Kidney epithelial cell (primary cell): ENCODE measurements around the gene ELK3. TPM values are rescaled to one million over a fixed set of nuclear protein-coding genes. Genes with fewer than 3 reads are reported as not detected.

ENCODE experiments used
- DNase-seq: peaks from one replicate; pipeline ENCODE4 v3.0.0-alpha.2; 2010; ENCODE audit warnings: low read depth
- H3K27me3 ChIP-seq: 2 replicates; pipeline ENCODE4 v1.6.0; 2011; ENCODE audit warnings: low read length; ENCODE audit not compliant: control insufficient read depth, insufficient read depth
- H3K36me3 ChIP-seq: 2 replicates; pipeline ENCODE4 v1.5.1; 2011; ENCODE audit warnings: low read length; ENCODE audit not compliant: control insufficient read depth, insufficient read depth
- H3K4me3 ChIP-seq: 2 replicates; pipeline ENCODE4 v1.5.1; 2011; ENCODE audit warnings: low read depth, mild to moderate bottlenecking, control low read depth, low read length
- CTCF ChIP-seq: IDR thresholded peaks from 2 replicates; pipeline ENCODE4 v1.5.1; 2011; ENCODE audit warnings: mild to moderate bottlenecking, moderate library complexity, low read length, control low read depth, inconsistent platforms; ENCODE audit not compliant: insufficient read depth, poor library complexity, severe bottlenecking
- total RNA-seq: library from RNA; depleted of rRNA; stranded (reverse); fragments of >200 nt; gene quantifications from 2 replicates; pipeline ENCODE4 v1.2.3, GENCODE V29; 2015

ELK3 gene
- total RNA-seq, 1 donor from 2014 or later: 63.5 TPM

DNA sequence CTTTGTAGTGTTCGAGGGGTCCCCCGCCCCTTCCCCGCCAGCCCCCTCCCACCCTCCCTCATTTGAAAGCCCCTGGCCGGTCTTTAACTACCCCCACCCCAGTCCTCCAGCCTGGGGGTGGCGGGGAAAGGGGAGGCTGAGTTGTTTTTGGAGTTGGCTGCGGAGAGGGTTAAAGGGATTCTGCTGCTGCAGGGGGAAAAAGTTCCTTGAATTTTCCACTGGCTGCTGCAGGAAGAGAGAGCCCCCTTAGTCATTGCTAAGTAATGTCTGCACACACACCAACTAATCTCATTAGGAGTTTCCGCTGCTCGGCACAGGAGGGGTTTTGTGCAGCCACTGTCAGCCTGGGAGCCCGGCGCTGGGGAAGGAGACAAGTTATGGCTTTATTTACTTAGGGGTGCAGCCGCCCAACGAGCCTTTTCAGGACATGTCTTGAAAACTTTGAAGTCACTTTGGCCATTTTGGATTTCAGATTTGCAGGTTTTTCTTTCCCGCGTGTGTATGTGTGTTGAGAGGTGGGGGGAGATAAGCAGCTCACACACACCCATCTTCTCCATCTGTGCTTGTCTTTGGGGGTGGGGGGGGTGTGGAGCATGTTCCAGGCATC is 1.8 kb downstream of the ELK3 start:
- DNase-seq: no peak
- TF ChIP-seq CTCF: no peak
- H3K27me3 ChIP-seq: no peaks in the 10 kb centered on the region
- no peaks in the 10 kb centered on the region for H3K36me3 ChIP-seq
- peak overlapping the region; percentile 97 for H3K4me3 ChIP-seq

DNA sequence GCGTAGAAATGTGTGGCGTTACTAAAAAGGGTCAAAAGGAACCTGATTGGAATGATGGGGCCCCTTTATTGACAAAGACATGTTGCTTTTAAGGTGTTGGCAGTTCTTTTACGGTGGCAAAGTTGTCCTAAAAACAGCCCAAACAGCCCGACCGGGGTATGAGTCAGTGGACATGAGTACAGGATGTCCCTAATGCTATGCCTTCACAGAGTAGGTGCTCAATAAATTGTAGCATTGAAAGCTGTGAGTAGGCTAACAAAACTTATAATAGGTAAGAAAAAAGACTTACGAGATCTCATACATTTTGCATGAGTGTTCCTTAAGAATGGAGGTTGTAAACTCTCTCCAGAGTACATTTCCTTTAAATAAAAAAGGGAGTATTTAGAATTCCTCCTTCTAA is 2.6 kb downstream of the ELK3 start:
- Histone ChIP-seq H3K27me3 (no peaks in the 10 kb centered on the region), H3K36me3 (no peaks in the 10 kb centered on the region), H3K4me3 (peak overlapping the region; percentile 97)
- no peak for TF ChIP-seq CTCF
- DNase-seq: no peak

DNA sequence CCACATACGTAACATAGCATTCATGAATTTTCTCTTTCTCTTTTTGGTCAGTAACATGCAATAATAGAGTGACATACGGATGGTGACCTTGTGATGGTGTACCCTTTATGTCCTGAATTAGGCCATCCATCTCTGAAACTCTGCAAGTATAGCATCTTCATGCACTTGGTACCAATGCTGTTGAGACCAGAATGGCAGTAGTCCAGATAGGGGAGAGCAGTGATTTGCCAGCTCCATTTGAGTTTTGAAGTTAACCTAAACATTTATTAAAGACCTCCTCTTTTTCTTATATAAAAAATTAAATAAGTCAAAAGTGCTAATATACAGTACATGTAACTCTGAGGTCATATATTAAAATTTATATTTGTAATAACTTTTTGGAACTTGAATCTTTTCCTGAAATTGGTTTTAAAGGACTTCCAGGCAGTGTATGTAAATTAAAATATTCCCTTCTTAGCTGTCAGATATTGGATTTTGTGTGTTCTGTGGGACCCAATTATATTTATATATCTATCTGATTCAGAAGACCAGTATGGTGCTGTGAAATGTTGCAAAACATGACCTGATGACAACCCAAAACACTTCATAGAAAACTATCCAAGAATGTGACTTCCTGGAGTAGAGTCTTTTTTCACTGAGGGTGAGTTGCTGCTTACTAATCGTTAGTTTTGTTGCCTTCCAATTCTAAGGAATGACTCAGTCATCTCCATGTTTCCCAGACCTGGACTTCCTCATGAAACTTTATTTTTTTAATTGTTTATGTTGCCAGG is 3.5 kb downstream of the ELK3 start:
- peaks cover 1% of the 10 kb centered on the region for H3K36me3 ChIP-seq
- H3K27me3 ChIP-seq: no peaks in the 10 kb centered on the region
- peak; percentile 89 for DNase-seq
- TF ChIP-seq CTCF: no peak
- H3K4me3 ChIP-seq: no peak overlapping the region

- Histone ChIP-seq H3K36me3 (peaks cover 1% of the 10 kb centered on the region), H3K4me3 (no peak overlapping the region), H3K27me3 (no peaks in the 10 kb centered on the region)
- no peak for TF ChIP-seq CTCF
- DNase-seq: no peak
These were observed 4.8 kb downstream of the ELK3 start for GRCh38 chr12:96198965-96199364.

GRCh38 chr12:96199464-96199863 is 5.3 kb downstream of the ELK3 start:
- Histone ChIP-seq H3K4me3 (no peak overlapping the region), H3K36me3 (peaks cover 1% of the 10 kb centered on the region), H3K27me3 (no peaks in the 10 kb centered on the region)
- no peak for DNase-seq
- TF ChIP-seq CTCF: no peak
